Measurements from ENCODE around the gene TTC13.
"Not testable (repeated sequence)": the region's sequence is repeated elsewhere in the genome, so short reads cannot be mapped to it uniquely, and the experiment has no call there.

The TTC13 gene

DNA sequence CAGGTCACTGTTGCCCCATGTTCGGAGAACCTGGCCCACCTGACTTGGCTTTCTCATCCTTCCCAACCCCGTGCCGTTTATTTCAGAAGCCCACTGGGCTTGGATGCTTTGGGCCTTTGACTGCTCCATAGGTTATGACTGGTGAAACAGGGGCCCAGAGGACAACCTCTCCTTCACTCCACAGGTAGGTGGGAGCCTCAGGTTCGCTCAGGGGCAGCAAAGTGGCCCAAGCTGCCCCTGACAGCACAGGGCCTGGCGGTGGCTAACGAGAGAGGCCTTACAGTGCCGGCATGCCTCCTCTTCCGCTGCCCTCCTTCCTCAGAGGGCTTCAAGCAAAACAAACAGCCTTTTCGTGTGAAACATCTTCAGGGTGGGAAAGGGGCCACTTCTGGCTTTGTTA, 44.5 kb upstream of the TTC13 start:
- Histone ChIP-seq H2AFZ (ENCODE audit: low read depth) (no peak overlapping the region), H3K36me3 (ENCODE audit: insufficient read depth) (no peaks in the 10 kb centered on the region), H3K27ac (no peak overlapping the region), H3K27me3 (ENCODE audit: insufficient read depth, low read depth) (no peaks in the 10 kb centered on the region), H4K20me1 (ENCODE audit: insufficient read depth) (no peaks in the 10 kb centered on the region), H3K4me3 (IDR thresholded peaks at IDR 0.05; ENCODE audit: insufficient read depth, low read depth, low read length) (no peak overlapping the region), H3K4me1 (ENCODE audit: low read depth, poor library complexity, severe bottlenecking) (no peaks in the 10 kb centered on the region), H3K4me2 (no peak overlapping the region), H3K9ac (no peak overlapping the region), H3K79me2 (ENCODE audit: insufficient read depth, low read depth) (no peaks in the 10 kb centered on the region)
- no peak for TF ChIP-seq CTCF (conservative IDR thresholded peaks at IDR 0.05; ENCODE audit: low read depth, low read length)

- H4K20me1 ChIP-seq (ENCODE audit: insufficient read depth); H2AFZ ChIP-seq (ENCODE audit: low read depth); H3K27me3 ChIP-seq (ENCODE audit: insufficient read depth, low read depth); H3K9ac ChIP-seq; H3K4me2 ChIP-seq; H3K4me1 ChIP-seq (ENCODE audit: low read depth, poor library complexity, severe bottlenecking); H3K36me3 ChIP-seq (ENCODE audit: insufficient read depth); H3K79me2 ChIP-seq (ENCODE audit: insufficient read depth, low read depth); H3K4me3 ChIP-seq (IDR thresholded peaks at IDR 0.05; ENCODE audit: insufficient read depth, low read depth, low read length); H3K27ac ChIP-seq: not testable (repeated sequence)
Observed at GRCh38 chr1:231022543-231022942, 43.9 kb upstream of the TTC13 start.

- Histone ChIP-seq H3K4me1 (ENCODE audit: low read depth, poor library complexity, severe bottlenecking) (no peaks in the 10 kb centered on the region), H3K4me3 (IDR thresholded peaks at IDR 0.05; ENCODE audit: insufficient read depth, low read depth, low read length) (no peak overlapping the region), H3K79me2 (ENCODE audit: insufficient read depth, low read depth) (no peaks in the 10 kb centered on the region), H3K27me3 (ENCODE audit: insufficient read depth, low read depth) (no peaks in the 10 kb centered on the region), H3K9ac (no peak overlapping the region), H2AFZ (ENCODE audit: low read depth) (no peak overlapping the region), H3K27ac (no peak overlapping the region), H4K20me1 (ENCODE audit: insufficient read depth) (no peaks in the 10 kb centered on the region), H3K4me2 (no peak overlapping the region), H3K36me3 (ENCODE audit: insufficient read depth) (no peaks in the 10 kb centered on the region)
- TF ChIP-seq CTCF (conservative IDR thresholded peaks at IDR 0.05; ENCODE audit: low read depth, low read length) = no peak
Observed at GRCh38 chr1:231021540-231022031, 42.9 kb upstream of the TTC13 start.

GRCh38 chr1:231020816-231021215, 42.2 kb upstream of the TTC13 start:
- H3K4me1 ChIP-seq (ENCODE audit: low read depth, poor library complexity, severe bottlenecking) = no peaks in the 10 kb centered on the region
- no peaks in the 10 kb centered on the region for H3K27me3 ChIP-seq (ENCODE audit: insufficient read depth, low read depth)
- H2AFZ ChIP-seq (ENCODE audit: low read depth) = no peak overlapping the region
- no peak for TF ChIP-seq CTCF (conservative IDR thresholded peaks at IDR 0.05; ENCODE audit: low read depth, low read length)
- no peaks in the 10 kb centered on the region for H3K36me3 ChIP-seq (ENCODE audit: insufficient read depth)
- H4K20me1 ChIP-seq (ENCODE audit: insufficient read depth) = no peaks in the 10 kb centered on the region
- H3K27ac ChIP-seq = no peak overlapping the region
- H3K4me2 ChIP-seq = no peak overlapping the region
- no peak overlapping the region for H3K9ac ChIP-seq
- no peaks in the 10 kb centered on the region for H3K79me2 ChIP-seq (ENCODE audit: insufficient read depth, low read depth)
- no peak overlapping the region for H3K4me3 ChIP-seq (IDR thresholded peaks at IDR 0.05; ENCODE audit: insufficient read depth, low read depth, low read length)

DNA sequence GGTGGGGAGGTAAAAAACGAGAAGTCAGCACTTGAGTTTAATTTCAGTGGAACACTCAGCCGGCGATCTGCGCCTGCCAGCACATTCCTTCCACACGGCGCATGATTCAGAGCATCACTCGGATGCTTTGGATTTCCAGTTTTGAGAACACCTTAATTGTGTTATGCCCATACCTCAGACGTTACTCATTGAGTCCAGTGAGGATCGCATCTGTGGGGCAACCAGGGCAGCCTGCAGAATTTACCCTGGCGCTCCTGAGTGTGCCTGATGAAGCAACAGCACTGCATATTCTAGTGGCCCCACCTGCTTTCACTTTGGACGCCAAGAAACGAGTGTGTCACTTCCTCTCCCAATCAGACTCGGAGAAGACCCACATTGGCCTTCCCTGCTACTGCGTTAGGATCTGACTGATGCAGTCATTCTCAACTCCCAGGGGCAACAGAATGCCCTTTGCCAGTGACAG, 41.5 kb upstream of the TTC13 start:
- no peak overlapping the region for H3K9ac ChIP-seq
- H4K20me1 ChIP-seq (ENCODE audit: insufficient read depth) = no peaks in the 10 kb centered on the region
- no peak overlapping the region for H3K4me2 ChIP-seq
- no peaks in the 10 kb centered on the region for H3K36me3 ChIP-seq (ENCODE audit: insufficient read depth)
- no peaks in the 10 kb centered on the region for H3K4me1 ChIP-seq (ENCODE audit: low read depth, poor library complexity, severe bottlenecking)
- no peak overlapping the region for H3K4me3 ChIP-seq (IDR thresholded peaks at IDR 0.05; ENCODE audit: insufficient read depth, low read depth, low read length)
- H2AFZ ChIP-seq (ENCODE audit: low read depth) = no peak overlapping the region
- no peaks in the 10 kb centered on the region for H3K79me2 ChIP-seq (ENCODE audit: insufficient read depth, low read depth)
- H3K27me3 ChIP-seq (ENCODE audit: insufficient read depth, low read depth) = no peaks in the 10 kb centered on the region
- no peak for TF ChIP-seq CTCF (conservative IDR thresholded peaks at IDR 0.05; ENCODE audit: low read depth, low read length)
- H3K27ac ChIP-seq = no peak overlapping the region

Measured in KMS-11 (cell line).